ENCODE results near the gene HDDC3.

- TF ChIP-seq CTCF (optimal IDR thresholded peaks at IDR 0.05 in 1 of 3, IDR thresholded peaks at IDR 0.05 in 1 of 3, conservative IDR thresholded peaks at IDR 0.05 in 1 of 3; ENCODE audit: extremely low read depth in 1 of 3, insufficient read depth in 2 of 3, low read length in 3 of 3) (no peak), EZH2 (IDR thresholded peaks at IDR 0.05; ENCODE audit: low read length) (no peak)
These were observed 2.9 kb downstream of the HDDC3 start for GRCh38 chr15:90929246-90930019.
